ENCODE measurements around the gene DAAM1. TPM values are rescaled to one million over a fixed set of nuclear protein-coding genes. Genes with fewer than 3 reads are reported as not detected.

Gene DAAM1
- polyA plus RNA-seq, 1 donor: 67.7 TPM

DNA sequence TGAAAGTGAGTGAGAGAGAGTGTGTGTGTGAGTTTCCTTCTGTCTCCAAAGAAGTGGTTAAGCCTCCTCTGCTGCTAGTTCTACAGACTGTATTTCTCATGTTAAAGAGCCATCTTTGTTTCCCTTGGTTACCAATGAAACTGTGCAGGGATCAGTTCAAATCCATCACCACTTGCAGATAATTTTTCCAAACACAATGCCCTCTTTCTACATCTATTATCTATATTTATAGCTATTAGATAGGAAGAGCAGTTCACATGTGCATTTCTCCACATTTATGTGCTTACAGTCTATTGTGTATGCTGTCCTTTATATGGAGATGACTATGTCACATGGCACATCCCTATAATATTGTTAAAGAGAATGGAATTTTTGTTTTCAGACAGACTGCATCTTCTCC, 2.2 kb upstream of the DAAM1 start:
- DNase-seq: no peak

GRCh38 chr14:59187118-59187517, 1.3 kb upstream of the DAAM1 start:
- no peak for DNase-seq

- DNase-seq: no peak
Observed at GRCh38 chr14:59187802-59188460, 536 bp upstream of the DAAM1 start.

DNA sequence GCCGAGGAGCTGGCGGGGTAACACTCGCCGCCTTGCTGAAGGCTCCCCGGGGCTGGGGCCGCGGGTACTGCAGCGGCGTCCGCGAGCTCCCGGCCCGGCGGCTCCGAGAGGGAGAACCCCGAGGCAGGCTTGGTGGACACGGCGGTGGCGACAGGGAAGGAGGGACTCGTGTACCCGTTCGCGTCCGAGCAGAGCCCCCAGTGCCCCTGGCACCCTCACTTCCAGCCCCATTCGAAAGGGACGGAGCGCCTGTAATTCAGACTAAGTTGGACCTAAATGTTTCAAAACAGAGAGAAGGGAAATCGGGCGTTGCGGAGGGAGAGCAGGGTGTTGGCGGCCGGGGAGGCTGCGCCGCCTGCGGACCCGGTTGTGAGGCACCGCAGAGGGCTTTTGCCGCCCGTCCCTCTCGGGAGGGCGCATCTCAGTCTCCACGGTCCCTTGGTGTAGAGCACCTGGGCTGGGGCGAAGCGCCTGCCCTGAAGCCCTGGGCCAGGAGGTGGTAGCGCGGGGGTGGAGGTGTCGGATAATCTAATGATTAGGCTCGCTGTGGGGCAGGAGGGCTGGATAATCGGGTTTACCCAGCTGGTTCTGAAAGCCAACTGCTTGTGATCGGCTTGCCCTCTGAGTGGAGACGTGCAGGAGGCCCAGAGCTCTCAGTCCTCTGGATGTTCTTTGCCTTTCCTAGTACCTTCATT, 771 bp downstream of the DAAM1 start:
- no peak for DNase-seq

- DNase-seq: peak; percentile 89
Observed at GRCh38 chr14:59189786-59190368, 1.4 kb downstream of the DAAM1 start.

GRCh38 chr14:59190372-59190771, 1.9 kb downstream of the DAAM1 start:
- no peak for DNase-seq

- no peak for DNase-seq
Observed at GRCh38 chr14:59195912-59196311, 7.4 kb downstream of the DAAM1 start.

DNA sequence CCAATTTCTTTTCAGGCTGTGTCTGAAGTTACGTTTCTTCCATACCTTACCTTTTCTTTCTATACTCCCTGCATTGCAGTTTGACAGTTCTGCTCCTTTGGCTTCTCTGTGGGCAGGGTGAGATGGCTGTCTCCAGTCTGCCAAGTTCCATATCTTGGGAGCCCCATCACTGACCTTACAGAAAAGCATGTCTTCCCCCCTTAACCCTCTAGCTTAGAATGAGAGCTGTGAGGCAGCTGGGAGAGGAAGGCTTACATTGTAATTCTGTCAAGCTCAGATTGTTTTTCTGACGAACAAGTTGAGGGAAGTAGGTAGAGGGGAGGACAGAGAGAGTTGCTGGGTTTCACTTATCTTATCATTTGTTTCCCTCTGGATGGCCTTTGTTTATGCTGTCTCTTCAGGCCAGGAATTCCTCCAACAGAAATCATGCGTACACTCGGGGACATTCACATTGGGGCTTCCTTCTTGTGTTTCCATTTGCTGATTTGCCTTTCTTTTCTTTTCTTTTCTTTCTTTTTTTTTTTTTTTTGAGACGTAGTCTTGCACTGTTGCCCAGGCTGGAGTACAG, 9.3 kb downstream of the DAAM1 start:
- no peak for DNase-seq

DNA sequence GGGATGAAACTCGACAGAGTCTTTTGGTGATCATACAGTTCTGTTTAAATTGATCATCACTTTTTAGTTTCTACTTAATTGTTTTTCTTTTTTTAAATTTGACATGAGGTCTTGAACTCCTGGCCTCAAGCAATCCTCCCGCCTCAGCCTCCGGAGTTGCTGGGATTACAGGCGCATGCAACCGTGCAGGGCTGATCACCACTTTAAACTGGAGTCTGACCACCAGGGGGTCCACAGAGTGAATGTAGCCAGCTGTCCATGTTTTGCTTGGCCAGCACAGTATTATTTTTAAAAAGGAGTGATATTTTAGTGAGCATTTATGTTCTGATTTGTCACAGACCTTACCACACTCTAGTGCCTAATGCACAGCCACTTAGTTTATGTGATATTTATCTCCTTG, 10.7 kb downstream of the DAAM1 start:
- no peak for DNase-seq

DNA sequence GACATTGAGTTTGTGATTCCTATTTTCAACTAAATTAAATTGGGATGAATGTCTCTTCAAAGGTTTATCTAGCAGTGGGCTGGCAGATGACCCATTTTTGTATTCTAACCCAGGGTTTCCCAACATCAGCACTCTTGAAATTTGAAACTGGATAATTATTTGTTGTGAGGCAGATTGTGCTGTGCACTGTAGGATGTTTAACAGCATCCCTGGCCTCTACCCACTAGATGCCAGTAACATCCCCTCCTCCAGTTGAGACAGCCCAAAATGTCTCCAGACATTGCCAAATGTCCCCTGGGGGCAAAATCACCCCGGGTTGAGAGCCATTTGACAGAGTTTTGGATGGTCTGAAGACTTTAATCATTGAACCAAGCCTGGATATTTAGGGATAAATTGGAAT, 11.1 kb downstream of the DAAM1 start:
- DNase-seq: no peak

DNA sequence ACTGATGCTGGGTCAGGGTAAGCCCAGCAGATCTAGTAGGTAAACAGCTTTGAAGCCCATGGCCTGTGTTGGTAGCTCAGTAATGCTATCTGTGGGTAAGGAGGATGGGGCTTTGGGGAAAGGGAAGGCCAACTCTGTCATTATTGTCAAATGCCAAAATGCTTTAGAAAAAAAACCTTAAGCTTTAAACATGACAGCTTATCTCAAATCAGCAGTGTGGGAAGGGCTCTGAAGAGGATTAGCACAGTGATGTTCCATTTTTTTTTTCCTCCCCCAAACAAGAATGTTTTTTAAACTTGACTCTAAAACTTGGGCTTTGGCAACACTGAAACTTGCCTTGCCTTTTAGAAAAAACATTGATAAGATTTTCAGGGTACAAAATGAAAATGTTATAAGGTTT, 11.7 kb downstream of the DAAM1 start:
- no peak for DNase-seq

DNA sequence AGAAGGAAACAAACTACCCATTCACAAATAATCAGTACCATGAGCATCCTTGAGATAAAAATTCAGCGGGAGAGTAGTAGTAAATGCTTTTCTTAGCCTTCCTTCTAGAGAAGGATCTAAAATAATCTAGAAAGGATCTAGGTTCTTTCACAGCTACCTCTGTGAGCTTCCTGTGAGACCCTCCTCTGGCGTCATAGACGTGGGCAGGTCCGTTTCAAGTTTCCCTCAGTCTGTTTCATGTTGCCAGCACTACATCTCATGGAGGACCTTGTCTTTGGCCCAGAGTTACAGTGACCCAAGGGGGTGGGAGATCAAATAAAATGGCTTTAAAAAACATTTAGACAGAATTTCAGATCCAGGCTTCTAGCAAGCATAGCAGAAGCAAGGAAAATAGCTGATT, 13.6 kb downstream of the DAAM1 start:
- DNase-seq: no peak

DNA sequence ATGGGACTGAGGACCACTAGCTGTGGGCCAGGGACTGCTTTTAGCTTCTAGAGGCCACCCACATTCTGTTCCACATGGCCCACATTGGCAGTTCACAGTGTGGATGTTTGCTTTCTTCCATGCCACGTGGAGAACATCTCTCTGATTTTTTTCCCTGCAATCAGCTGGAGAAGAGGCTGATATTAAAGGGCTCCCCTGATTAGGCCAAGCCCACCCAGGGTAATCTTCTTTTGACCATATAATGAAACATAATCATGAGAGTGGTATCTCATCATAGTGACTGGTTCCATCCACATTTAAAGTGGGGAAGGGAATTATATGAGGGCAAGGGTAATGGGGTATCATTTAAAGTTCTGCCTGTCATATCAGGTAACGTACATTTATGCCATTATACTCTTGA, 15.8 kb downstream of the DAAM1 start:
- no peak for DNase-seq

- no peak for DNase-seq
Observed at GRCh38 chr14:59206892-59207291, 18.4 kb downstream of the DAAM1 start.

- no peak for DNase-seq
Observed at GRCh38 chr14:59207506-59207933, 19.1 kb downstream of the DAAM1 start.

GRCh38 chr14:59208224-59208814, 19.9 kb downstream of the DAAM1 start:
- DNase-seq: no peak

DNA sequence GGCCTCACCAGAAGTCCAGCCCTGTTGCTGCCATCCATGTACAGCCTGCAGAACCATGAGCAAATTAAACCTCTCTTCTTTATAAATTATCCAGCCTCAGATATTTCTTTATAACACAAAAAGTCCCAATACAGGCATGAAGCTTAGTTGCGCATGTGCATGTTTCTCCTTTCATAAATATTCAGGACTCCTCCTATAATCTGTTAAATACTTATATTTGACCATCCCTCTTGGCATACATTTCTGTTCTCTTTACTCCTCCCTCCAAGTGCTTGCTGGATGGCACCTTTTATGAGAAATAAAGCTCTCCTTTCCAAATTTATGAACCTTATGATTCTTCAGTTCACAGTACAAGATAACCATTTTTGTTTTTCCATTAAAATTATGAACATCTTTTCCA, 20.5 kb downstream of the DAAM1 start:
- no peak for DNase-seq

DNA sequence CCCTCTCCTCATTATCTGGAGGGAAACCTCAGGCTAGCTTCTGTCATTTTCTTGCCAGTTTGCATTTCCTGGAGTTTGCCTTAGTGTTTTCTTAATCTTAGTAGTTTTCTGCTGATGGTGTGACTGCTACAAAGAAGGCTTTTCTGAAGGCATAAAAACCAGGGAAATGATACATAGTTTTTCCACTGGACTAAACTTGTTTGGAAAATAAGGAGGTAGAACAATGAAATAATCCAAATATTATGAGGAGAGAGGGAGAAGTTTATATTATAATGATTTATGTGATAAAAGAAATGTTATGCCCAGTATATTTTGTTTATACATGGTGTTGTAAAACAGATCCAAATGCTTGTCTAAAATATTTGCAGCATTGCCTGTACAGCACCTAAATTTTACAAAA, 22.2 kb downstream of the DAAM1 start:
- no peak for DNase-seq

- peak; percentile 27 for DNase-seq
Observed at GRCh38 chr14:59213368-59214315, 25.2 kb downstream of the DAAM1 start.

DNA sequence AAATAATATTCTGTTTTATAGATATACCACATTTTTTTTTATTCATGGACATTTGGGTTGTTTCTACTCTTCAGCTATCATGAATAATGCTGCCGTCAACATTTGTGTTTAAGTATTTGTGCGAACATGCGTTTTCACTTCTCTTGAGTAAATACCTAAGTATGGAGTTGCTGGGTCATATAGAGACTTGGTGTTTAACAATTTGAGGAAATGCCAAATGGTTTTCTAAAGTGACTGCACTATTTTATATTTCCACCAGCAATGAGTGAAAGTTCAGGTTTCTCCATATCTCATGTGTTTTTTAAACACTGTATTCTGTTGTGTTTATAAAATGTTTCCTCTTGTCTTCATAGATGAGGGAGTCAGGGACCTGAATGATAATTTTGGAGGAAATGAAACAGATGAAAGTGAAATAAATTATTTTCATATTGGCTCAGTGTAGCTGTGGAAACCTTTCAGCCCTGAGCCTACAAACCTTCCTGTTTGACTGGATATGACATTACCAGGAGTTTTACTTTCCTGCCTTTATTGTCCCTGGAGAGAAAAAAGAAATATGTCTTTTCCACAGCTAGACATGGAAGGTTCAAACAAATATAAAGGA, 26.3 kb downstream of the DAAM1 start:
- no peak for DNase-seq

- no peak for DNase-seq
Observed at GRCh38 chr14:59215322-59215721, 26.9 kb downstream of the DAAM1 start.
